Tibial nerve (tissue), 4 donors: ENCODE measurements around the gene TOR1AIP1. TPM values are rescaled to one million over a fixed set of nuclear protein-coding genes. Genes with fewer than 3 reads are reported as not detected.

Experiments
- DNase-seq, 2 donors: peaks; one replicate each; pipeline ENCODE4 v3.0.0-alpha.2; 2019; ENCODE audit warnings: low spot score in 2 of 2
- H3K27ac ChIP-seq, 4 donors: fragments of 200-600 bp; sonication (generic) in 3 of 4; one replicate each; pipeline ENCODE4 v1.5.1; 2017 to 2019; ENCODE audit warnings: mild to moderate bottlenecking in 1 of 4
- H3K27me3 ChIP-seq, 2 donors: fragments of 200-600 bp; sonication (generic) in 1 of 2; one replicate each; pipeline versions ENCODE4 v1.5.1 to v1.6.0; 2017 to 2019
- H3K36me3 ChIP-seq, 3 donors: fragments of 200-600 bp; sonication (generic); one replicate each; pipeline ENCODE4 v1.5.1; 2018 to 2019
- H3K4me1 ChIP-seq, 4 donors: fragments of 200-600 bp; sonication (generic) in 3 of 4; one replicate each; pipeline ENCODE4 v1.5.1; 2017 to 2019
- H3K4me3 ChIP-seq, 4 donors: fragments of 200-600 bp; sonication (generic) in 3 of 4; one replicate each; pipeline ENCODE4 v1.5.1; 2017 to 2019; ENCODE audit warnings: mild to moderate bottlenecking in 1 of 4, moderate library complexity in 1 of 4
- H3K9me3 ChIP-seq, 4 donors: fragments of 200-600 bp; sonication (generic) in 3 of 4; one replicate each; pipeline ENCODE4 v1.5.1; 2017 to 2019
- EP300 ChIP-seq, 2 donors: sonication (generic); formaldehyde crosslinking; IDR thresholded peaks; one replicate each; pipeline ENCODE4 v1.6.1; 2017; ENCODE audit warnings: antibody characterized with exemption in 2 of 2, mild to moderate bottlenecking in 1 of 2
- POLR2A ChIP-seq, 2 donors: fragments of 450-650 bp; IDR thresholded peaks; one replicate each; pipeline ENCODE4 v1.6.1; 2017; ENCODE audit warnings: antibody characterized with exemption in 2 of 2, mild to moderate bottlenecking in 2 of 2, moderate library complexity in 2 of 2
- WGBS, 2 donors: methylation state at CpG; one replicate each; pipeline ENCODE4 v1.1.5; 2018; 5-methylcytosine and 5-hydroxymethylcytosine counted together
- total RNA-seq, 4 donors: library from RNA; depleted of rRNA; stranded (reverse); fragments of >200 nt; gene quantifications; one replicate each; pipeline ENCODE4 v1.1.0, GENCODE V29; 2016
- TF ChIP-seq, protein P1 (sequence below), 5 experiments: fragments of 200-600 bp in 3 of 5; fragments of 450-650 bp in 2 of 5; sonication (generic) in 3 of 5; IDR thresholded peaks; one replicate each; pipeline ENCODE4 v1.5.1; 2016 to 2019; ENCODE audit warnings: antibody characterized with exemption in 5 of 5, mild to moderate bottlenecking in 3 of 5, moderate library complexity in 2 of 5

The TOR1AIP1 gene
- total RNA-seq, 4 donors from 2014 or later, result 43.5 to 85.9 (median 60.1) TPM

- H3K9me3 ChIP-seq, result peaks cover 0 to 5% (median 0%) of the 10 kb centered on the region in 4 donors
- H3K4me3 ChIP-seq, result no peak overlapping the region
- no peaks in the 10 kb centered on the region for H3K36me3 ChIP-seq
- TF ChIP-seq EP300 (IDR thresholded peaks at IDR 0.05) (no peak), POLR2A (IDR thresholded peaks at IDR 0.05) (no peak)
- TF ChIP-seq, protein P1, sequence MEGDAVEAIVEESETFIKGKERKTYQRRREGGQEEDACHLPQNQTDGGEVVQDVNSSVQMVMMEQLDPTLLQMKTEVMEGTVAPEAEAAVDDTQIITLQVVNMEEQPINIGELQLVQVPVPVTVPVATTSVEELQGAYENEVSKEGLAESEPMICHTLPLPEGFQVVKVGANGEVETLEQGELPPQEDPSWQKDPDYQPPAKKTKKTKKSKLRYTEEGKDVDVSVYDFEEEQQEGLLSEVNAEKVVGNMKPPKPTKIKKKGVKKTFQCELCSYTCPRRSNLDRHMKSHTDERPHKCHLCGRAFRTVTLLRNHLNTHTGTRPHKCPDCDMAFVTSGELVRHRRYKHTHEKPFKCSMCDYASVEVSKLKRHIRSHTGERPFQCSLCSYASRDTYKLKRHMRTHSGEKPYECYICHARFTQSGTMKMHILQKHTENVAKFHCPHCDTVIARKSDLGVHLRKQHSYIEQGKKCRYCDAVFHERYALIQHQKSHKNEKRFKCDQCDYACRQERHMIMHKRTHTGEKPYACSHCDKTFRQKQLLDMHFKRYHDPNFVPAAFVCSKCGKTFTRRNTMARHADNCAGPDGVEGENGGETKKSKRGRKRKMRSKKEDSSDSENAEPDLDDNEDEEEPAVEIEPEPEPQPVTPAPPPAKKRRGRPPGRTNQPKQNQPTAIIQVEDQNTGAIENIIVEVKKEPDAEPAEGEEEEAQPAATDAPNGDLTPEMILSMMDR (IDR thresholded peaks at IDR 0.05), result no peak
- no peaks in the 10 kb centered on the region for H3K4me1 ChIP-seq
- no peaks in the 10 kb centered on the region for H3K27me3 ChIP-seq
- DNase-seq, result no peak
- no peak overlapping the region for H3K27ac ChIP-seq
Measured at GRCh38 chr1:179937668-179938254, 55.7 kb downstream of the TOR1AIP1 start.

- no peak overlapping the region for H3K4me3 ChIP-seq
- 42 to 43% methylated on average over 2 of the region's 2 CpGs for WGBS, 2 donors
- H3K9me3 ChIP-seq, result peaks cover 0 to 5% (median 0%) of the 10 kb centered on the region in 4 donors
- H3K27me3 ChIP-seq, result no peaks in the 10 kb centered on the region
- no peak for TF ChIP-seq POLR2A (IDR thresholded peaks at IDR 0.05)
- no peak for TF ChIP-seq EP300 (IDR thresholded peaks at IDR 0.05)
- TF ChIP-seq, protein P1 (IDR thresholded peaks at IDR 0.05), result no peak
- H3K27ac ChIP-seq, result no peak overlapping the region
- H3K4me1 ChIP-seq, result no peaks in the 10 kb centered on the region
- no peak for DNase-seq
- H3K36me3 ChIP-seq, result no peaks in the 10 kb centered on the region
Measured at GRCh38 chr1:179938752-179939151, 56.7 kb downstream of the TOR1AIP1 start.

GRCh38 chr1:179939941-179940340 lies 57.9 kb downstream of the TOR1AIP1 start:
- H3K4me1 ChIP-seq, result no peaks in the 10 kb centered on the region
- 100% methylated on average over 1 of the region's 1 CpG for WGBS, 2 donors
- H3K27ac ChIP-seq, result no peak overlapping the region

GRCh38 chr1:179941454-179941853 lies 59.4 kb downstream of the TOR1AIP1 start:
- Histone ChIP-seq H3K27ac (no peak overlapping the region), H3K4me1 (no peaks in the 10 kb centered on the region), H3K4me3 (no peak overlapping the region), H3K9me3 (peaks cover 0 to 5% (median 0%) of the 10 kb centered on the region in 4 donors), H3K27me3 (no peaks in the 10 kb centered on the region), H3K36me3 (no peaks in the 10 kb centered on the region)
- DNase-seq, result no peak
- 71 to 83% methylated on average over 2 of the region's 2 CpGs for WGBS, 2 donors
- TF ChIP-seq, protein P1 (IDR thresholded peaks at IDR 0.05), result no peak
- no peak for TF ChIP-seq POLR2A (IDR thresholded peaks at IDR 0.05)
- TF ChIP-seq EP300 (IDR thresholded peaks at IDR 0.05), result no peak

More at GRCh38 chr1:179939941-179940340, 57.9 kb downstream of the TOR1AIP1 start:
- no peak for TF ChIP-seq POLR2A (IDR thresholded peaks at IDR 0.05)
- no peak for TF ChIP-seq EP300 (IDR thresholded peaks at IDR 0.05)
- TF ChIP-seq, protein P1 (IDR thresholded peaks at IDR 0.05), result no peak
- no peak for DNase-seq
- Histone ChIP-seq H3K36me3 (no peaks in the 10 kb centered on the region), H3K27me3 (no peaks in the 10 kb centered on the region), H3K4me3 (no peak overlapping the region), H3K9me3 (peaks cover 0 to 5% (median 0%) of the 10 kb centered on the region in 4 donors)

DNA sequence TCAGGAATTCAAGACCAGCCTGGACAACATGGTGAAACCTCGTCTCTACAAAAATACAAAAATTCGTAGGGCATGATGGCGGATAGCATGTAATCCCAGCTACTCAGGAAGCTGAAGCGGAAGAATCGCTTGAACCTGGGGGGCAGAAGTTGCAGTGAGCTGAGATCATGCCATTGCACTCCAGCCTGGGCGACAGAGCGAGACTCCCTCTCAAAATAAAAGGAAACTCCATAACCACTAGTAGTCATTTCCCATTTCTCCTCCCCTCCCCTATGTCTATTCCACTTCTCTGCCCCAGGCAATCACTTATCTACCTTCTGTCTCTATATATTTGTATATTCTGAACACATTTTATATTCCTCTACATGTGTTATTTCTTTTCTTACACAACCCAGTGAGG lies 68.6 kb downstream of the TOR1AIP1 start:
- 81 to 82% methylated on average over 7 of the region's 7 CpGs for WGBS, 2 donors

More for the DNA sequence above, 68.6 kb downstream of the TOR1AIP1 start:
- no peak for TF ChIP-seq EP300 (IDR thresholded peaks at IDR 0.05)
- no peak for TF ChIP-seq POLR2A (IDR thresholded peaks at IDR 0.05)
- TF ChIP-seq, protein P1 (IDR thresholded peaks at IDR 0.05), result no peak
- Histone ChIP-seq H3K27me3 (no peaks in the 10 kb centered on the region), H3K9me3 (no peaks in the 10 kb centered on the region), H3K4me3 (no peak overlapping the region), H3K27ac (no peak overlapping the region), H3K4me1 (peaks cover 0 to 8% (median 2%) of the 10 kb centered on the region in 4 donors), H3K36me3 (no peaks in the 10 kb centered on the region)
- DNase-seq, result no peak
